ENCODE results near the gene BTBD9. TPM values are rescaled to one million over a fixed set of nuclear protein-coding genes. Genes with fewer than 3 reads are reported as not detected.
A peak's percentile ranks its signal among the peaks of the same experiment; 100 is the strongest.

Gene BTBD9
- total and polyA plus RNA-seq, 2 donors (not counting 3 experiments of a cell fraction or from before 2014, with no cell fraction given) = 4.9 to 15.0 TPM

- ChIA-PET CTCF (no interaction called here), POLR2A (no interaction called here)
- intact Hi-C loops (cut with micrococcal nuclease) = no loop called here
- no peaks in the 10 kb centered on the region for H3K27me3 ChIP-seq (ENCODE audit: control insufficient read depth in 2 of 2, insufficient read depth in 2 of 2, low read length in 2 of 2)
- H3K9ac ChIP-seq (replicated peaks; ENCODE audit: extremely low read depth, insufficient read depth, low read length) = no peak overlapping the region
- H2AFZ ChIP-seq (ENCODE audit: low read depth, low read length) = no peak overlapping the region
- H3K4me1 ChIP-seq (ENCODE audit: control insufficient read depth, extremely low read depth, insufficient read depth, low read length) = no peaks in the 10 kb centered on the region
- H3K36me3 ChIP-seq (ENCODE audit: control insufficient read depth in 2 of 2, extremely low read depth in 1 of 2, insufficient read depth in 2 of 2, low read length in 2 of 2) = no peaks in the 10 kb centered on the region
- H3K27ac ChIP-seq (ENCODE audit: insufficient read depth, low read depth, low read length) = no peak overlapping the region
- DNase-seq (ENCODE audit: low read depth, low spot score) = no peak
- no peaks in the 10 kb centered on the region for H3K9me3 ChIP-seq (replicated peaks; ENCODE audit: control insufficient read depth, insufficient read depth, low read length)
- no peaks in the 10 kb centered on the region for H3K9me1 ChIP-seq (replicated peaks; ENCODE audit: control insufficient read depth, extremely low read depth, insufficient read depth, low read length)
- no peaks in the 10 kb centered on the region for H3K79me2 ChIP-seq (ENCODE audit: control insufficient read depth, insufficient read depth, low read length)
- dilution Hi-C loops (cut with MboI; ENCODE audit: extremely low pct_ligation_motif_present, low sequenced_read_pairs) = no loop called here
- no peaks in the 10 kb centered on the region for H4K20me1 ChIP-seq (replicated peaks; ENCODE audit: control insufficient read depth, extremely low read depth, insufficient read depth, low read length)
- FAIRE-seq = no peak
- BruUV-seq (replicated peaks) = no TSS peak
- no peak overlapping the region for H3K4me3 ChIP-seq (replicated peaks in 1 of 3; ENCODE audit: insufficient read depth in 1 of 3, low read depth in 1 of 3, low read length in 3 of 3)
- TF ChIP-seq POLR2AphosphoS5 (IDR thresholded peaks at IDR 0.05; ENCODE audit: insufficient read depth, low read depth, low read length) (no peak), EZH2 (IDR thresholded peaks at IDR 0.05; ENCODE audit: borderline replicate concordance, low read depth, low read length, severe bottlenecking) (no peak), JUN (IDR thresholded peaks at IDR 0.05; ENCODE audit: borderline replicate concordance, insufficient read depth, insufficient read length, low read depth) (no peak), GATA2 (IDR thresholded peaks at IDR 0.05; ENCODE audit: insufficient read depth, insufficient read length, low read depth, low read length) (no peak)
- H3K4me2 ChIP-seq (ENCODE audit: insufficient read depth, low read length) = no peak overlapping the region
Measured at GRCh38 chr6:38364775-38365174, 275.0 kb downstream of the BTBD9 start.

- Histone ChIP-seq H4K20me1 (replicated peaks; ENCODE audit: control insufficient read depth, extremely low read depth, insufficient read depth, low read length) (no peaks in the 10 kb centered on the region), H3K27ac (ENCODE audit: insufficient read depth, low read depth, low read length) (no peak overlapping the region), H3K4me3 (replicated peaks in 1 of 3; ENCODE audit: insufficient read depth in 1 of 3, low read depth in 1 of 3, low read length in 3 of 3) (no peak overlapping the region), H3K79me2 (ENCODE audit: control insufficient read depth, insufficient read depth, low read length) (no peaks in the 10 kb centered on the region), H3K9me3 (replicated peaks; ENCODE audit: control insufficient read depth, insufficient read depth, low read length) (no peaks in the 10 kb centered on the region), H3K27me3 (ENCODE audit: control insufficient read depth in 2 of 2, insufficient read depth in 2 of 2, low read length in 2 of 2) (no peaks in the 10 kb centered on the region), H3K4me1 (ENCODE audit: control insufficient read depth, extremely low read depth, insufficient read depth, low read length) (no peaks in the 10 kb centered on the region), H3K9ac (replicated peaks; ENCODE audit: extremely low read depth, insufficient read depth, low read length) (no peak overlapping the region), H3K4me2 (ENCODE audit: insufficient read depth, low read length) (no peak overlapping the region), H3K9me1 (replicated peaks; ENCODE audit: control insufficient read depth, extremely low read depth, insufficient read depth, low read length) (no peaks in the 10 kb centered on the region), H3K36me3 (ENCODE audit: control insufficient read depth in 2 of 2, extremely low read depth in 1 of 2, insufficient read depth in 2 of 2, low read length in 2 of 2) (no peaks in the 10 kb centered on the region), H2AFZ (ENCODE audit: low read depth, low read length) (no peak overlapping the region)
- no TSS peak for BruUV-seq (replicated peaks)
- FAIRE-seq (no peak), DNase-seq (ENCODE audit: low read depth, low spot score) (peak; percentile 19)
- TF ChIP-seq MAX (IDR thresholded peaks at IDR 0.05; ENCODE audit: insufficient read depth, insufficient read length) = no peak
- TF ChIP-seq JUN (IDR thresholded peaks at IDR 0.05; ENCODE audit: borderline replicate concordance, insufficient read depth, insufficient read length, low read depth) = peak; percentile 33
- ChIA-PET CTCF (no interaction called here), POLR2A (no interaction called here)
- dilution Hi-C loops (cut with MboI; ENCODE audit: extremely low pct_ligation_motif_present, low sequenced_read_pairs) = no loop called here
- intact Hi-C loops (cut with micrococcal nuclease) = no loop called here
Measured at GRCh38 chr6:38364127-38364526, 275.6 kb downstream of the BTBD9 start.

Measured in endothelial cell of umbilical vein (primary cell).